IPS DF 19.7 (cell line): ENCODE results near the gene BORCS8.
"Not testable (repeated sequence)": the region's sequence is repeated elsewhere in the genome, so short reads cannot be mapped to it uniquely, and the experiment has no call there.

Experiments
- DNase-seq: peaks from one replicate; pipeline ENCODE4 v3.0.0-alpha.2; 2013; ENCODE audit warnings: low read depth, low spot score

BORCS8 gene

GRCh38 chr19:19149435-19149834 is 42.5 kb downstream of the BORCS8 start:
- DNase-seq, result no peak

- not testable (repeated sequence) for DNase-seq
Observed at GRCh38 chr19:19148504-19148903, 43.4 kb downstream of the BORCS8 start.

- DNase-seq, result no peak
Observed at GRCh38 chr19:19147344-19147743, 44.6 kb downstream of the BORCS8 start.

- no peak for DNase-seq
Observed at GRCh38 chr19:19146865-19147264, 45.1 kb downstream of the BORCS8 start.

- no peak for DNase-seq
Observed at GRCh38 chr19:19145684-19146608, 46.0 kb downstream of the BORCS8 start.

GRCh38 chr19:19145281-19145680 is 46.7 kb downstream of the BORCS8 start:
- DNase-seq, result no peak

- DNase-seq, result no peak
Observed at GRCh38 chr19:19142347-19142746, 49.6 kb downstream of the BORCS8 start.

- DNase-seq, result no peak
Observed at GRCh38 chr19:19140476-19140875, 51.5 kb downstream of the BORCS8 start.

- DNase-seq, result no peak
Observed at GRCh38 chr19:19139876-19140229, 52.1 kb downstream of the BORCS8 start.

GRCh38 chr19:19138109-19138981 is 53.6 kb downstream of the BORCS8 start, which contains the start of gene TMEM161A:
TMEM161A (minus strand) TSS chr19:19138478; CDS start chr19:19138428, 50 bp downstream.
- peak; percentile 97 for DNase-seq

- no peak for DNase-seq
Observed at GRCh38 chr19:19137556-19138108, 54.3 kb downstream of the BORCS8 start.

GRCh38 chr19:19135713-19136112 is 56.2 kb downstream of the BORCS8 start:
- DNase-seq, result not testable (repeated sequence)

GRCh38 chr19:19134687-19135158 is 57.2 kb downstream of the BORCS8 start:
- DNase-seq, result no peak

GRCh38 chr19:19133985-19134384 is 58.0 kb downstream of the BORCS8 start:
- no peak for DNase-seq

GRCh38 chr19:19132912-19133311 is 59.0 kb downstream of the BORCS8 start:
- no peak for DNase-seq

GRCh38 chr19:19131989-19132388 is 60.0 kb downstream of the BORCS8 start:
- DNase-seq, result no peak
